ENCODE results near the gene RECQL5.

Gene RECQL5

GRCh38 chr17:75634754-75635609, 32.0 kb downstream of the RECQL5 start:
- TF ChIP-seq CTCF (IDR thresholded peaks at IDR 0.05; ENCODE audit: insufficient read depth, low read depth, low read length, missing control alignments) = no peak
- H3K4me3 ChIP-seq (ENCODE audit: low read length) = no peak overlapping the region
- DNase-seq (ENCODE audit: low read depth) = no peak

GRCh38 chr17:75634376-75634740, 32.6 kb downstream of the RECQL5 start:
- H3K4me3 ChIP-seq (ENCODE audit: low read length) = no peak overlapping the region
- DNase-seq (ENCODE audit: low read depth) = no peak
- TF ChIP-seq CTCF (IDR thresholded peaks at IDR 0.05; ENCODE audit: insufficient read depth, low read depth, low read length, missing control alignments) = no peak

GRCh38 chr17:75633486-75634375, 33.2 kb downstream of the RECQL5 start:
- no peak overlapping the region for H3K4me3 ChIP-seq (ENCODE audit: low read length)
- TF ChIP-seq CTCF (IDR thresholded peaks at IDR 0.05; ENCODE audit: insufficient read depth, low read depth, low read length, missing control alignments) = peak; percentile 74

GRCh38 chr17:75632863-75633485, 34.0 kb downstream of the RECQL5 start, which contains the start of gene SMIM5:
SMIM5 (plus strand) TSS chr17:75633434; CDS start chr17:75640202, 6,768 bp downstream.
- DNase-seq (ENCODE audit: low read depth) = peak; percentile 82
- TF ChIP-seq CTCF (IDR thresholded peaks at IDR 0.05; ENCODE audit: insufficient read depth, low read depth, low read length, missing control alignments) = peak; percentile 96
- H3K4me3 ChIP-seq (ENCODE audit: low read length) = no peak within 1 kb of the TSS

More at GRCh38 chr17:75633486-75634375, 33.2 kb downstream of the RECQL5 start:
- DNase-seq (ENCODE audit: low read depth) = peak; percentile 92

- no peak overlapping the region for H3K4me3 ChIP-seq (ENCODE audit: low read length)
- TF ChIP-seq CTCF (IDR thresholded peaks at IDR 0.05; ENCODE audit: insufficient read depth, low read depth, low read length, missing control alignments) = no peak
- no peak for DNase-seq (ENCODE audit: low read depth)
These were observed 34.5 kb downstream of the RECQL5 start for GRCh38 chr17:75632428-75632827.

GRCh38 chr17:75631353-75631752, 35.6 kb downstream of the RECQL5 start:
- no peak for TF ChIP-seq CTCF (IDR thresholded peaks at IDR 0.05; ENCODE audit: insufficient read depth, low read depth, low read length, missing control alignments)
- H3K4me3 ChIP-seq (ENCODE audit: low read length) = no peak overlapping the region

More at GRCh38 chr17:75631353-75631752, 35.6 kb downstream of the RECQL5 start:
- DNase-seq (ENCODE audit: low read depth) = no peak

Data from epithelial cell of esophagus (primary cell).